ENCODE measurements around the gene ADARB2. TPM values are rescaled to one million over a fixed set of nuclear protein-coding genes. Genes with fewer than 3 reads are reported as not detected.

ADARB2 gene
- polyA plus RNA-seq, 1 of the 3 experiments (the other 2 are of a cell fraction), result not detected

- Histone ChIP-seq H3K9me3 (no peaks in the 10 kb centered on the region), H3K4me3 (ENCODE audit: low read depth in 2 of 2, low read length in 1 of 2) (no peak overlapping the region), H3K4me2 (no peak overlapping the region), H4K20me1 (ENCODE audit: insufficient read depth) (no peaks in the 10 kb centered on the region), H3K27me3 (ENCODE audit: insufficient read depth) (no peaks in the 10 kb centered on the region), H3K27ac (ENCODE audit: low read depth in 2 of 2, low read length in 1 of 2) (no peak overlapping the region), H3K36me3 (replicated peaks in 1 of 2; ENCODE audit: control insufficient read depth in 1 of 2, insufficient read depth in 2 of 2, low read length in 1 of 2) (no peaks in the 10 kb centered on the region), H2AFZ (ENCODE audit: low read depth) (no peak overlapping the region), H3K9ac (no peak overlapping the region), H3K4me1 (ENCODE audit: control insufficient read depth in 1 of 2, insufficient read depth in 2 of 2, low read depth in 1 of 2, low read length in 1 of 2) (no peaks in the 10 kb centered on the region), H3F3A (replicated peaks; ENCODE audit: insufficient read depth) (no peaks in the 10 kb centered on the region), H3K79me2 (ENCODE audit: insufficient read depth) (no peaks in the 10 kb centered on the region), H3K9me2 (no peaks in the 10 kb centered on the region; the same call in 1 of the 2 replicates)
- ChIA-PET POLR2A (no interaction called here), CTCF (no interaction called here)
- 65% methylated on average over 15 of the region's 15 CpGs for WGBS (ENCODE audit: low lambda C conversion rate)
- DNase-seq, result no peak
- TF ChIP-seq MEF2A (IDR thresholded peaks at IDR 0.05; ENCODE audit: borderline replicate concordance, low read depth), result no peak
These were observed 209.4 kb downstream of the ADARB2 start for GRCh38 chr10:1527951-1528350.

DNA sequence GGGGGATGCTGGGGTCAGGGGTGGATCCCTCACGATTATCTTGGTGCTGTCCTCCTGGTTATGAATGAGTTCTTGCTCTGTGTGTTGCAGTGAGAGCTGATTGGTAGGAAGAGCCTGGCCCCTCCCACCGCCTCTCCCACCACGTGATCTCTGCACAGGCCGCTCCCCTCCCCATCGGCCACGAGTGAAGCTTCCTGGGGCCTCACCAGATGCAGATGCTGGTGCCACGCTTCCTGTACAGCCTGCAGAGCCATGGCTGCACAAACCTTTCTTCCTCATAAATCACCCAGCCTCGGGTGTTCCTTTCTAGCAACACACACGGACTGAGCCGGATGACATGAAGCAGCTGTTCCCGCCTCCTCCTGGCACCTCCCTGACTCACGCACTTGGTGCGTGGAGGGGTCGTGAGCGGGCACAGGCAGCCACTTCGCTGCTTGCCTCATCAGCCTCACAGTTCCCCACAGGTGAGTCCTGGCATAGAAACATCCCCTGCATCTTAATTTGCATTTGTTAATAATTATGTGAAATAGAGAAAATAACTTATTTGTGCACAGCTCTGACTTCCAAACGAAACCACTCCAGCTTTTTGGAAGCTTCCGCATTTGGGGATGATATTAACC, 210.8 kb downstream of the ADARB2 start:
- Histone ChIP-seq H3K4me2 (no peak overlapping the region), H3K79me2 (ENCODE audit: insufficient read depth) (no peaks in the 10 kb centered on the region)

GRCh38 chr10:1525354-1526162, 211.8 kb downstream of the ADARB2 start:
- no peaks in the 10 kb centered on the region for H3F3A ChIP-seq (replicated peaks; ENCODE audit: insufficient read depth)
- H3K36me3 ChIP-seq (replicated peaks in 1 of 2; ENCODE audit: control insufficient read depth in 1 of 2, insufficient read depth in 2 of 2, low read length in 1 of 2), result no peaks in the 10 kb centered on the region
- no peaks in the 10 kb centered on the region for H3K9me3 ChIP-seq
- H4K20me1 ChIP-seq (ENCODE audit: insufficient read depth), result no peaks in the 10 kb centered on the region
- no peak for DNase-seq
- no peaks in the 10 kb centered on the region; the same call in 1 of the 2 replicates for H3K9me2 ChIP-seq
- no peaks in the 10 kb centered on the region for H3K79me2 ChIP-seq (ENCODE audit: insufficient read depth)
- no peak overlapping the region for H3K4me3 ChIP-seq (ENCODE audit: low read depth in 2 of 2, low read length in 1 of 2)
- H2AFZ ChIP-seq (ENCODE audit: low read depth), result no peak overlapping the region
- no peaks in the 10 kb centered on the region for H3K4me1 ChIP-seq (ENCODE audit: control insufficient read depth in 1 of 2, insufficient read depth in 2 of 2, low read depth in 1 of 2, low read length in 1 of 2)
- POLR2A ChIA-PET, result no interaction called here
- no peaks in the 10 kb centered on the region for H3K27me3 ChIP-seq (ENCODE audit: insufficient read depth)
- 68% methylated on average over 32 of the region's 32 CpGs for WGBS (ENCODE audit: low lambda C conversion rate)
- no peak overlapping the region for H3K27ac ChIP-seq (ENCODE audit: low read depth in 2 of 2, low read length in 1 of 2)
- no peak overlapping the region for H3K9ac ChIP-seq
- no peak overlapping the region for H3K4me2 ChIP-seq
- TF ChIP-seq USF2 (IDR thresholded peaks at IDR 0.05; ENCODE audit: borderline replicate concordance, low read depth, low read length), result no peak
- TF ChIP-seq NFIC (IDR thresholded peaks at IDR 0.05; ENCODE audit: borderline replicate concordance), result no peak
- TF ChIP-seq EZH2phosphoT487 (IDR thresholded peaks at IDR 0.05; ENCODE audit: borderline replicate concordance, low read depth), result no peak
- TF ChIP-seq, protein P1, sequence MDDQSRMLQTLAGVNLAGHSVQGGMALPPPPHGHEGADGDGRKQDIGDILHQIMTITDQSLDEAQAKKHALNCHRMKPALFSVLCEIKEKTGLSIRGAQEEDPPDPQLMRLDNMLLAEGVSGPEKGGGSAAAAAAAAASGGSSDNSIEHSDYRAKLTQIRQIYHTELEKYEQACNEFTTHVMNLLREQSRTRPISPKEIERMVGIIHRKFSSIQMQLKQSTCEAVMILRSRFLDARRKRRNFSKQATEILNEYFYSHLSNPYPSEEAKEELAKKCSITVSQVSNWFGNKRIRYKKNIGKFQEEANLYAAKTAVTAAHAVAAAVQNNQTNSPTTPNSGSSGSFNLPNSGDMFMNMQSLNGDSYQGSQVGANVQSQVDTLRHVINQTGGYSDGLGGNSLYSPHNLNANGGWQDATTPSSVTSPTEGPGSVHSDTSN (IDR thresholded peaks at IDR 0.05), result no peak
- TF ChIP-seq, protein P2, sequence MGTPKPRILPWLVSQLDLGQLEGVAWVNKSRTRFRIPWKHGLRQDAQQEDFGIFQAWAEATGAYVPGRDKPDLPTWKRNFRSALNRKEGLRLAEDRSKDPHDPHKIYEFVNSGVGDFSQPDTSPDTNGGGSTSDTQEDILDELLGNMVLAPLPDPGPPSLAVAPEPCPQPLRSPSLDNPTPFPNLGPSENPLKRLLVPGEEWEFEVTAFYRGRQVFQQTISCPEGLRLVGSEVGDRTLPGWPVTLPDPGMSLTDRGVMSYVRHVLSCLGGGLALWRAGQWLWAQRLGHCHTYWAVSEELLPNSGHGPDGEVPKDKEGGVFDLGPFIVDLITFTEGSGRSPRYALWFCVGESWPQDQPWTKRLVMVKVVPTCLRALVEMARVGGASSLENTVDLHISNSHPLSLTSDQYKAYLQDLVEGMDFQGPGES (IDR thresholded peaks at IDR 0.05; ENCODE audit: low read depth, low read length), result no peak
- no peak for TF ChIP-seq TAF1 (IDR thresholded peaks at IDR 0.05; ENCODE audit: borderline replicate concordance, low read depth, low read length)
- no peak for TF ChIP-seq ZBTB33 (IDR thresholded peaks at IDR 0.05; ENCODE audit: borderline replicate concordance, low read depth)
- no peak for TF ChIP-seq RAD21 (IDR thresholded peaks at IDR 0.05; ENCODE audit: low read length)
- TF ChIP-seq NRF1 (IDR thresholded peaks at IDR 0.05; ENCODE audit: low read depth, low read length), result no peak
- no peak for TF ChIP-seq JUND (IDR thresholded peaks at IDR 0.05)
- no peak for TF ChIP-seq FOSL2 (IDR thresholded peaks at IDR 0.05; ENCODE audit: borderline replicate concordance, low read depth)
- CTCF ChIA-PET, result interaction anchor here (0.7 kb wide), 1 partner anchor 104 kb away, joined by 3 read pairs; no protein-coding TSS in a partner anchor

More for the DNA sequence above, 210.8 kb downstream of the ADARB2 start:
- no peaks in the 10 kb centered on the region; the same call in 1 of the 2 replicates for H3K9me2 ChIP-seq
- no peaks in the 10 kb centered on the region for H3K27me3 ChIP-seq (ENCODE audit: insufficient read depth)
- WGBS (ENCODE audit: low lambda C conversion rate), result 64% methylated on average over 17 of the region's 18 CpGs
- no peak overlapping the region for H3K27ac ChIP-seq (ENCODE audit: low read depth in 2 of 2, low read length in 1 of 2)
- CTCF ChIA-PET, result interaction anchor here (0.7 kb wide), 1 partner anchor 105 kb away, joined by 3 read pairs; no protein-coding TSS in a partner anchor
- no peak for DNase-seq
- H3K9me3 ChIP-seq, result no peaks in the 10 kb centered on the region
- no peak overlapping the region for H2AFZ ChIP-seq (ENCODE audit: low read depth)
- H3K4me3 ChIP-seq (ENCODE audit: low read depth in 2 of 2, low read length in 1 of 2), result no peak overlapping the region
- no peaks in the 10 kb centered on the region for H3K36me3 ChIP-seq (replicated peaks in 1 of 2; ENCODE audit: control insufficient read depth in 1 of 2, insufficient read depth in 2 of 2, low read length in 1 of 2)
- POLR2A ChIA-PET, result no interaction called here
- H4K20me1 ChIP-seq (ENCODE audit: insufficient read depth), result no peaks in the 10 kb centered on the region
- TF ChIP-seq GATA2 (CRISPR knock-in tag; IDR thresholded peaks at IDR 0.05), result no peak
- no peak for TF ChIP-seq NRF1 (IDR thresholded peaks at IDR 0.05; ENCODE audit: low read depth, low read length)
- no peak for TF ChIP-seq TCF12 (IDR thresholded peaks at IDR 0.05)
- no peak for TF ChIP-seq SIN3A (IDR thresholded peaks at IDR 0.05; ENCODE audit: borderline replicate concordance, low read depth, low read length)
- no peak for TF ChIP-seq FOXJ3 (CRISPR knock-in tag; IDR thresholded peaks at IDR 0.05)
- TF ChIP-seq ELF1 (IDR thresholded peaks at IDR 0.05), result no peak
- no peak for TF ChIP-seq CHD2 (IDR thresholded peaks at IDR 0.05; ENCODE audit: low read length, partially characterized antibody)
- H3K9ac ChIP-seq, result no peak overlapping the region
- no peaks in the 10 kb centered on the region for H3K4me1 ChIP-seq (ENCODE audit: control insufficient read depth in 1 of 2, insufficient read depth in 2 of 2, low read depth in 1 of 2, low read length in 1 of 2)
- H3F3A ChIP-seq (replicated peaks; ENCODE audit: insufficient read depth), result no peaks in the 10 kb centered on the region
